ENCODE results near the gene EI24. TPM values are rescaled to one million over a fixed set of nuclear protein-coding genes. Genes with fewer than 3 reads are reported as not detected.

Gene EI24
- total and polyA plus RNA-seq, 2 experiments from 2014 or later: 132 to 174 TPM

DNA sequence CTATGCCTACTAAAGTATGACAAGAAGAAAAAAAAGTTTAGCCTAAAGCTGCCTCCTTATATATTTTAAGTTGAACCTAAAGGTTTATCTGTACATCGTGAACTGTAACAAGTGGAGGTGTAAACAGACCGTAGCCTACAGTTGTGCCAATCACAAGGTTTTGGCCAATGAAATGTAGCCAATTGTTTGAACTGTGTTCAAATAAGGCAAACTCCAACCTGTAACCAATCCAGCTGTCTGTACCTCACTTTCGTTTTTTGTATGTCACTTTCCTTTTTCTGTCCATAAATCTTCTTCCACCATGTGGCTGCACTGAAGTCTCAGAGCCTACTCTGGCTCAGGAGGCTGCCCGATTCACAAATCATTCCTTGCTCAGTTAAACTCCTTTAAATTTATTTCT is 6.8 kb upstream of the EI24 start:
- H3K36me3 Mint-ChIP-seq (ENCODE audit: low read depth): peaks cover 9% of the 10 kb centered on the region; the same call in 1 of the 3 replicates
- no peak for DNase-seq (ENCODE audit: low spot score)
- no peak overlapping the region for H3K4me3 Mint-ChIP-seq
- H3K4me3 ChIP-seq: no peak overlapping the region
- no peak overlapping the region for H3K27ac Mint-ChIP-seq
- H3K9me2 ChIP-seq (ENCODE audit: insufficient read depth): peaks cover 11% of the 10 kb centered on the region
- no peaks in the 10 kb centered on the region for H3K79me2 ChIP-seq (replicated peaks; ENCODE audit: insufficient read depth)
- H4K20me1 ChIP-seq (replicated peaks; ENCODE audit: insufficient read depth): no peaks in the 10 kb centered on the region
- no peaks in the 10 kb centered on the region for H3F3A ChIP-seq (replicated peaks; ENCODE audit: low read depth)
- no peak for ATAC-seq
- TF ChIP-seq ZNF331 (CRISPR knock-in tag; IDR thresholded peaks at IDR 0.05; ENCODE audit: low read depth): no peak
- TF ChIP-seq POLR2AphosphoS5 (IDR thresholded peaks at IDR 0.05; ENCODE audit: low read depth): no peak
- TF ChIP-seq EZH2 (IDR thresholded peaks at IDR 0.05; ENCODE audit: low read depth, unreplicated experiment): no peak
- TF ChIP-seq, protein P1, sequence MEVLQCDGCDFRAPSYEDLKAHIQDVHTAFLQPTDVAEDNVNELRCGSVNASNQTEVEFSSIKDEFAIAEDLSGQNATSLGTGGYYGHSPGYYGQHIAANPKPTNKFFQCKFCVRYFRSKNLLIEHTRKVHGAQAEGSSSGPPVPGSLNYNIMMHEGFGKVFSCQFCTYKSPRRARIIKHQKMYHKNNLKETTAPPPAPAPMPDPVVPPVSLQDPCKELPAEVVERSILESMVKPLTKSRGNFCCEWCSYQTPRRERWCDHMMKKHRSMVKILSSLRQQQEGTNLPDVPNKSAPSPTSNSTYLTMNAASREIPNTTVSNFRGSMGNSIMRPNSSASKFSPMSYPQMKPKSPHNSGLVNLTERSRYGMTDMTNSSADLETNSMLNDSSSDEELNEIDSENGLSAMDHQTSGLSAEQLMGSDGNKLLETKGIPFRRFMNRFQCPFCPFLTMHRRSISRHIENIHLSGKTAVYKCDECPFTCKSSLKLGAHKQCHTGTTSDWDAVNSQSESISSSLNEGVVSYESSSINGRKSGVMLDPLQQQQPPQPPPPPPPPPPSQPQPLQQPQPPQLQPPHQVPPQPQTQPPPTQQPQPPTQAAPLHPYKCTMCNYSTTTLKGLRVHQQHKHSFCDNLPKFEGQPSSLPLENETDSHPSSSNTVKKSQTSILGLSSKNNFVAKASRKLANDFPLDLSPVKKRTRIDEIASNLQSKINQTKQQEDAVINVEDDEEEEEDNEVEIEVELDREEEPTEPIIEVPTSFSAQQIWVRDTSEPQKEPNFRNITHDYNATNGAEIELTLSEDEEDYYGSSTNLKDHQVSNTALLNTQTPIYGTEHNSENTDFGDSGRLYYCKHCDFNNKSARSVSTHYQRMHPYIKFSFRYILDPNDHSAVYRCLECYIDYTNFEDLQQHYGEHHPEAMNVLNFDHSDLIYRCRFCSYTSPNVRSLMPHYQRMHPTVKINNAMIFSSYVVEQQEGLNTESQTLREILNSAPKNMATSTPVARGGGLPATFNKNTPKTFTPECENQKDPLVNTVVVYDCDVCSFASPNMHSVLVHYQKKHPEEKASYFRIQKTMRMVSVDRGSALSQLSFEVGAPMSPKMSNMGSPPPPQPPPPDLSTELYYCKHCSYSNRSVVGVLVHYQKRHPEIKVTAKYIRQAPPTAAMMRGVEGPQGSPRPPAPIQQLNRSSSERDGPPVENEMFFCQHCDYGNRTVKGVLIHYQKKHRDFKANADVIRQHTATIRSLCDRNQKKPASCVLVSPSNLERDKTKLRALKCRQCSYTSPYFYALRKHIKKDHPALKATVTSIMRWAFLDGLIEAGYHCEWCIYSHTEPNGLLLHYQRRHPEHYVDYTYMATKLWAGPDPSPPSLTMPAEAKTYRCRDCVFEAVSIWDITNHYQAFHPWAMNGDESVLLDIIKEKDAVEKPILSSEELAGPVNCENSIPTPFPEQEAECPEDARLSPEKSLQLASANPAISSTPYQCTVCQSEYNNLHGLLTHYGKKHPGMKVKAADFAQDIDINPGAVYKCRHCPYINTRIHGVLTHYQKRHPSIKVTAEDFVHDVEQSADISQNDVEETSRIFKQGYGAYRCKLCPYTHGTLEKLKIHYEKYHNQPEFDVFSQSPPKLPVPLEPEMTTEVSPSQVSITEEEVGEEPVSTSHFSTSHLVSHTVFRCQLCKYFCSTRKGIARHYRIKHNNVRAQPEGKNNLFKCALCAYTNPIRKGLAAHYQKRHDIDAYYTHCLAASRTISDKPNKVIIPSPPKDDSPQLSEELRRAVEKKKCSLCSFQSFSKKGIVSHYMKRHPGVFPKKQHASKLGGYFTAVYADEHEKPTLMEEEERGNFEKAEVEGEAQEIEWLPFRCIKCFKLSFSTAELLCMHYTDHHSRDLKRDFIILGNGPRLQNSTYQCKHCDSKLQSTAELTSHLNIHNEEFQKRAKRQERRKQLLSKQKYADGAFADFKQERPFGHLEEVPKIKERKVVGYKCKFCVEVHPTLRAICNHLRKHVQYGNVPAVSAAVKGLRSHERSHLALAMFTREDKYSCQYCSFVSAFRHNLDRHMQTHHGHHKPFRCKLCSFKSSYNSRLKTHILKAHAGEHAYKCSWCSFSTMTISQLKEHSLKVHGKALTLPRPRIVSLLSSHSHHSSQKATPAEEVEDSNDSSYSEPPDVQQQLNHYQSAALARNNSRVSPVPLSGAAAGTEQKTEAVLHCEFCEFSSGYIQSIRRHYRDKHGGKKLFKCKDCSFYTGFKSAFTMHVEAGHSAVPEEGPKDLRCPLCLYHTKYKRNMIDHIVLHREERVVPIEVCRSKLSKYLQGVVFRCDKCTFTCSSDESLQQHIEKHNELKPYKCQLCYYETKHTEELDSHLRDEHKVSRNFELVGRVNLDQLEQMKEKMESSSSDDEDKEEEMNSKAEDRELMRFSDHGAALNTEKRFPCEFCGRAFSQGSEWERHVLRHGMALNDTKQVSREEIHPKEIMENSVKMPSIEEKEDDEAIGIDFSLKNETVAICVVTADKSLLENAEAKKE (CRISPR knock-in tag; IDR thresholded peaks at IDR 0.05): no peak
- TF ChIP-seq EZH2phosphoT487 (IDR thresholded peaks at IDR 0.05; ENCODE audit: unreplicated experiment): no peak
- TF ChIP-seq CREB1 (CRISPR knock-in tag; IDR thresholded peaks at IDR 0.05; ENCODE audit: low read depth): no peak
- TF ChIP-seq JUNB (IDR thresholded peaks at IDR 0.05; ENCODE audit: unreplicated experiment): no peak
- no peak for TF ChIP-seq NANOG (IDR thresholded peaks at IDR 0.05; ENCODE audit: borderline replicate concordance)
- TF ChIP-seq STAT1 (IDR thresholded peaks at IDR 0.05; ENCODE audit: unreplicated experiment): no peak
- no peak for TF ChIP-seq ZNF114 (CRISPR knock-in tag; IDR thresholded peaks at IDR 0.05)
- TF ChIP-seq, protein P2, sequence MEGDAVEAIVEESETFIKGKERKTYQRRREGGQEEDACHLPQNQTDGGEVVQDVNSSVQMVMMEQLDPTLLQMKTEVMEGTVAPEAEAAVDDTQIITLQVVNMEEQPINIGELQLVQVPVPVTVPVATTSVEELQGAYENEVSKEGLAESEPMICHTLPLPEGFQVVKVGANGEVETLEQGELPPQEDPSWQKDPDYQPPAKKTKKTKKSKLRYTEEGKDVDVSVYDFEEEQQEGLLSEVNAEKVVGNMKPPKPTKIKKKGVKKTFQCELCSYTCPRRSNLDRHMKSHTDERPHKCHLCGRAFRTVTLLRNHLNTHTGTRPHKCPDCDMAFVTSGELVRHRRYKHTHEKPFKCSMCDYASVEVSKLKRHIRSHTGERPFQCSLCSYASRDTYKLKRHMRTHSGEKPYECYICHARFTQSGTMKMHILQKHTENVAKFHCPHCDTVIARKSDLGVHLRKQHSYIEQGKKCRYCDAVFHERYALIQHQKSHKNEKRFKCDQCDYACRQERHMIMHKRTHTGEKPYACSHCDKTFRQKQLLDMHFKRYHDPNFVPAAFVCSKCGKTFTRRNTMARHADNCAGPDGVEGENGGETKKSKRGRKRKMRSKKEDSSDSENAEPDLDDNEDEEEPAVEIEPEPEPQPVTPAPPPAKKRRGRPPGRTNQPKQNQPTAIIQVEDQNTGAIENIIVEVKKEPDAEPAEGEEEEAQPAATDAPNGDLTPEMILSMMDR (conservative IDR thresholded peaks at IDR 0.05; ENCODE audit: low read depth in 2 of 2): no peak
- no peaks in the 10 kb centered on the region for H3K27me3 Mint-ChIP-seq (ENCODE audit: insufficient read depth, low read depth, poor library complexity)
- H3K27ac ChIP-seq (ENCODE audit: low read depth): no peak overlapping the region
- H3K4me1 Mint-ChIP-seq: no peaks in the 10 kb centered on the region
- no peak overlapping the region; the same call in 1 of the 2 replicates for H2AFZ ChIP-seq
- H3K36me3 ChIP-seq (ENCODE audit: insufficient read depth): no peaks in the 10 kb centered on the region; the same call in 1 of the 2 replicates
- peaks cover 18% of the 10 kb centered on the region for H3K9me3 Mint-ChIP-seq
- H3K4me1 ChIP-seq (ENCODE audit: insufficient read depth): no peaks in the 10 kb centered on the region
- H3K27me3 ChIP-seq (ENCODE audit: insufficient read depth): no peaks in the 10 kb centered on the region
- no peak overlapping the region for H3K4me2 ChIP-seq
